H1 (cell line): ENCODE data around the gene INCENP. TPM values are rescaled to one million over a fixed set of nuclear protein-coding genes. Genes with fewer than 3 reads are reported as not detected.

ENCODE experiments used
- CTCF ChIA-PET: fragments of 300-600 bp; sonication (Branson Sonifier 250); formaldehyde crosslinking; loops from one replicate; lab custom pipeline; 2021; ENCODE audit not compliant: partially characterized antibody; lab: Charles Lee
- POLR2A ChIA-PET: fragments of 300-600 bp; sonication (Branson Sonifier 250); formaldehyde crosslinking; loops from one replicate; lab custom pipeline; 2021; ENCODE audit warnings: inconsistent platforms; ENCODE audit not compliant: partially characterized antibody; lab: Charles Lee
- DNase-seq, 2 experiments: peaks; one replicate each; pipeline versions ENCODE4 v3.0.0 to v3.0.0-alpha.2; 2010 to 2022; ENCODE audit warnings: low spot score in 2 of 2, low read depth in 1 of 2, mixed read lengths in 1 of 2
- FAIRE-seq: peaks from 2 replicates; lab custom pipeline; 2011; peaks lifted over from hg19 to GRCh38; lab: Jason Lieb, UNC
- H2AFZ ChIP-seq: 2 replicates; pipeline ENCODE4 v1.8.1; 2012; ENCODE audit warnings: low read length, inconsistent platforms
- H2AK5ac ChIP-seq: 2 replicates; pipeline ENCODE4 v1.6.1; 2013; ENCODE audit warnings: low read depth, low read length
- H2BK120ac ChIP-seq: replicated peaks from 2 replicates; pipeline ENCODE3; 2013; ENCODE audit warnings: low read depth, low read length, inconsistent platforms
- H2BK12ac ChIP-seq: 2 replicates; pipeline ENCODE4 v1.6.1; 2013; ENCODE audit warnings: low read depth, low read length
- H2BK15ac ChIP-seq: 2 replicates; pipeline ENCODE4 v1.6.1; 2013; ENCODE audit warnings: low read length
- H2BK20ac ChIP-seq: 2 replicates; pipeline ENCODE4 v1.6.1; 2013; ENCODE audit warnings: low read length
- H2BK5ac ChIP-seq: 2 replicates; pipeline ENCODE4 v1.6.1; 2013; ENCODE audit warnings: low read depth, low read length
- H3K14ac ChIP-seq: 2 replicates; pipeline ENCODE4 v1.6.1; 2013; ENCODE audit warnings: inconsistent platforms; ENCODE audit not compliant: insufficient read length
- H3K18ac ChIP-seq: 2 replicates; pipeline ENCODE4 v1.6.1; 2013; ENCODE audit warnings: low read length; ENCODE audit errors: extremely low read depth
- H3K23ac ChIP-seq: 2 replicates; pipeline ENCODE4 v1.6.1; 2013; ENCODE audit warnings: inconsistent platforms; ENCODE audit not compliant: insufficient read length
- H3K23me2 ChIP-seq: 2 replicates; pipeline ENCODE4 v1.6.1; 2013; ENCODE audit warnings: low read depth, low read length
- H3K27ac ChIP-seq: 2 replicates; pipeline ENCODE4 v1.6.1; 2011; ENCODE audit warnings: low read depth, low read length, inconsistent platforms
- H3K27me3 ChIP-seq, 4 experiments: replicated peaks in 1 of 4; 1 replicate in 1 of 4; 2 replicates in 3 of 4; pipeline versions ENCODE4 v1.6.1 to v1.8.1; 2011 to 2013; ENCODE audit warnings: low read length in 3 of 4, mild to moderate bottlenecking in 3 of 4, inconsistent platforms in 2 of 4, mixed read lengths in 2 of 4, moderate library complexity in 1 of 4; ENCODE audit not compliant: control insufficient read depth in 3 of 4, insufficient read depth in 3 of 4; ENCODE audit errors: extremely low read depth in 1 of 4
- H3K36me3 ChIP-seq, 4 experiments: 2 replicates each; pipeline versions ENCODE4 v1.6.1 to v1.8.1; 2011 to 2013; ENCODE audit warnings: mild to moderate bottlenecking in 4 of 4, low read length in 3 of 4, moderate library complexity in 2 of 4, control low read depth in 1 of 4, inconsistent platforms in 1 of 4; ENCODE audit not compliant: insufficient read depth in 4 of 4, control insufficient read depth in 2 of 4
- H3K4ac ChIP-seq: replicated peaks from 2 replicates; pipeline ENCODE3; 2013; ENCODE audit warnings: low read length, low read depth, mixed read lengths, inconsistent platforms; ENCODE audit not compliant: insufficient read length
- H3K4me1 ChIP-seq, 4 experiments: replicated peaks in 1 of 4; 1 replicate in 1 of 4; 2 replicates in 3 of 4; pipeline versions ENCODE4 v1.6.1 to v1.8.1; 2011 to 2013; ENCODE audit warnings: low read length in 3 of 4, inconsistent platforms in 2 of 4, mixed read lengths in 1 of 4; ENCODE audit not compliant: insufficient read depth in 4 of 4, control insufficient read depth in 3 of 4
- H3K4me2 ChIP-seq, 2 experiments: 2 replicates each; pipeline versions ENCODE4 v1.6.1 to v1.8.1; 2011 to 2013; ENCODE audit warnings: low read depth in 2 of 2, low read length in 2 of 2, control low read depth in 1 of 2, inconsistent platforms in 1 of 2, mild to moderate bottlenecking in 1 of 2; ENCODE audit not compliant: insufficient read depth in 1 of 2
- H3K4me3 ChIP-seq, 4 experiments: fragments of 200-600, 300-600 bp in 1 of 4; sonication (generic), shearing (Covaris generic), sonication (Bioruptor Twin) in 1 of 4; 2 replicates each; pipeline versions ENCODE4 v1.5.1 to v1.8.1; 2011 to 2016; ENCODE audit warnings: low read length in 4 of 4, low read depth in 3 of 4, control low read depth in 2 of 4, inconsistent platforms in 2 of 4, mild to moderate bottlenecking in 2 of 4, mixed read lengths in 1 of 4, moderate library complexity in 1 of 4; ENCODE audit not compliant: insufficient read depth in 2 of 4; ENCODE audit errors: extremely low read depth in 1 of 4
- H3K56ac ChIP-seq: replicated peaks from 2 replicates; pipeline ENCODE3; 2013; ENCODE audit warnings: low read depth, mild to moderate bottlenecking, mixed read lengths, low read length, inconsistent platforms; ENCODE audit not compliant: insufficient read length
- H3K79me1 ChIP-seq: 2 replicates; pipeline ENCODE4 v1.6.1; 2013; ENCODE audit warnings: low read depth, low read length, control low read depth
- H3K79me2 ChIP-seq, 2 experiments: 2 replicates each; pipeline versions ENCODE4 v1.6.1 to v1.8.1; 2012 to 2013; ENCODE audit warnings: low read length in 2 of 2, mild to moderate bottlenecking in 2 of 2, inconsistent platforms in 1 of 2; ENCODE audit not compliant: insufficient read depth in 2 of 2, control insufficient read depth in 1 of 2
- H3K9ac ChIP-seq, 4 experiments: replicated peaks in 1 of 4; 1 replicate in 1 of 4; 2 replicates in 3 of 4; pipeline versions ENCODE4 v1.6.1 to v1.8.1; 2011 to 2013; ENCODE audit warnings: low read depth in 3 of 4, low read length in 3 of 4, control low read depth in 2 of 4, mild to moderate bottlenecking in 2 of 4, moderate library complexity in 2 of 4, inconsistent platforms in 1 of 4; ENCODE audit errors: extremely low read depth in 1 of 4
- H3K9me3 ChIP-seq, 2 experiments: 2 replicates each; pipeline versions ENCODE4 v1.6.1 to v1.8.1; 2012 to 2013; ENCODE audit warnings: mild to moderate bottlenecking in 2 of 2, moderate library complexity in 2 of 2, control low read depth in 1 of 2, inconsistent platforms in 1 of 2, low read depth in 1 of 2, low read length in 1 of 2, mixed read lengths in 1 of 2; ENCODE audit not compliant: insufficient read depth in 2 of 2
- H4K20me1 ChIP-seq, 2 experiments: replicated peaks in 1 of 2; 2 replicates each; pipeline versions ENCODE3 to v1.8.1; 2011 to 2013; ENCODE audit warnings: inconsistent platforms in 2 of 2, low read length in 2 of 2, mild to moderate bottlenecking in 1 of 2; ENCODE audit not compliant: insufficient read depth in 2 of 2, control insufficient read depth in 1 of 2
- H4K5ac ChIP-seq: 2 replicates; pipeline ENCODE4 v1.6.1; 2013; ENCODE audit warnings: low read length, low read depth, mixed read lengths, inconsistent platforms; ENCODE audit not compliant: insufficient read length
- H4K8ac ChIP-seq: 2 replicates; pipeline ENCODE4 v1.8.0; 2013; ENCODE audit warnings: mild to moderate bottlenecking, moderate library complexity, low read length, inconsistent platforms; ENCODE audit not compliant: insufficient read depth; ENCODE audit errors: extremely low read depth
- H4K91ac ChIP-seq: replicated peaks from 2 replicates; pipeline ENCODE3; 2013; ENCODE audit warnings: low read length, mixed read lengths, inconsistent platforms; ENCODE audit not compliant: insufficient read length
- BRCA1 ChIP-seq: IDR thresholded peaks from 2 replicates; pipeline ENCODE4 v1.6.1; 2012; ENCODE audit warnings: low read depth, low read length, improper control_type of control experiment
- CTBP2 ChIP-seq: IDR thresholded peaks from 2 replicates; pipeline ENCODE4 v1.7.0; 2011; ENCODE audit warnings: borderline replicate concordance, mild to moderate bottlenecking, moderate library complexity, mixed read lengths, low read length; ENCODE audit not compliant: insufficient read depth, insufficient read length
- RAD21 ChIP-seq, 2 experiments: IDR thresholded peaks in 1 of 2; conservative IDR thresholded peaks in 1 of 2; 2 replicates each; pipeline ENCODE4 v1.6.1; 2011; ENCODE audit warnings: low read depth in 2 of 2, low read length in 2 of 2, improper control_type of control experiment in 1 of 2, inconsistent platforms in 1 of 2, mild to moderate bottlenecking in 1 of 2, moderate library complexity in 1 of 2
- SP1 ChIP-seq: IDR thresholded peaks from 2 replicates; pipeline ENCODE4 v1.6.1; 2011; ENCODE audit warnings: low read depth, low read length
- WGBS, 2 experiments: shearing (Covaris generic) in 1 of 2; methylation state at CpG; one replicate each; pipeline versions ENCODE4 v1.1.6 to v1.1.7; 2013 to 2015; ENCODE audit warnings: low lambda C conversion rate in 2 of 2, mixed read lengths in 2 of 2, inconsistent platforms in 1 of 2, low coverage in 1 of 2, missing lambda C conversion rate in 1 of 2; ENCODE audit not compliant: insufficient replicate concordance in 2 of 2, insufficient coverage in 1 of 2, insufficient read length in 1 of 2; ENCODE audit errors: extremely low coverage in 1 of 2, missing lambda C conversion rate in 1 of 2; 5-methylcytosine and 5-hydroxymethylcytosine counted together
- polyA plus RNA-seq, 7 experiments: library from polyadenylated mRNA; depleted of rRNA in 3 of 7; stranded (reverse) in 5 of 7; unstranded in 2 of 7; fragments of >200 nt in 5 of 7; fragments of 200-250 nt in 2 of 7; gene quantifications; 1 replicate in 5 of 7; 2 replicates in 1 of 7; 4 replicates in 1 of 7; pipeline versions ENCODE4 v1.2.1 to v1.2.3, GENCODE V29; 2011 to 2013; ENCODE audit warnings: missing spikeins in 2 of 7, mixed read lengths in 2 of 7
- total RNA-seq: library from RNA; stranded (reverse); fragmentation: NEBNext Ultra II Directional; extraction: Animal tissue kit (Norgen Biotek cat#: 25700); gene quantifications from 2 replicates; pipeline ENCODE4 v1.2.1, GENCODE V29; 2021

INCENP gene
- total and polyA plus RNA-seq, 2 of the 8 experiments (the other 6 are each of a cell fraction or from before 2014, with no cell fraction given) = 25.4 to 132 TPM

DNA sequence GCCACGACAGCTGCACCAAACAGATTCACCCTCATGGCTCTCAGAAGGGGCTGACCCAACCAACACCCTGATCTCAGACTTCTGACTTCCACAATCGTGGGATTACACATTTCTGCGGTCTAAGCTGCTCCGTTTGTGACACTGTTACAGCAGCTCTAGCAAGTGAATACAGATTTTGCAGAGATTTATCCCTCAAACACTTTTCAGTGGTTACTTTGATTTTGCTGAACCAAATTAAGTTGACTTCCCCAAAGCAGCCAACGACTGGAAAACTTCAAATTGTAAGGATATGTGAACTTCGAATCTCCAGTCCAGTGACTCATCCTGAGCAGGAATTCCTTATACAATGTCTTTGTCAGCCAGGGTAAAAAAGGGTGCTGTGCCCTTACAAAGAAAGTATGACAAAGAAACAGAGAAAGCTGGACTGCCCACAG lies 14.8 kb upstream of the INCENP start:
- H2BK20ac ChIP-seq = no peak overlapping the region
- no peak overlapping the region for H3K9ac ChIP-seq
- WGBS, 2 experiments = 88% methylated on average over 6 of the region's 6 CpGs; no CpG with 5 or more reads in 1 of the 2 experiments
- H3K9me3 ChIP-seq = peaks cover 0 to 3% of the 10 kb centered on the region in 2 experiments; a peak in 1 of 4 replicates
- H3K79me2 ChIP-seq = no peaks in the 10 kb centered on the region
- H2BK12ac ChIP-seq = no peak overlapping the region
- POLR2A ChIA-PET = interaction anchor here (0.6 to 2.4 kb wide), 3 partner anchors 28 to 242 kb away, joined by 3 to 10 read pairs (median 4); no protein-coding TSS in a partner anchor
- no peak overlapping the region for H3K23ac ChIP-seq
- H4K5ac ChIP-seq = no peak overlapping the region
- no peak overlapping the region for H2BK5ac ChIP-seq
- no peaks in the 10 kb centered on the region for H3K27me3 ChIP-seq
- H4K91ac ChIP-seq = no peak overlapping the region
- H3K4me1 ChIP-seq = no peaks in the 10 kb centered on the region; a peak in 1 of 7 replicates
- H4K8ac ChIP-seq = no peak overlapping the region
- CTCF ChIA-PET = interaction anchor here (0.6 to 9.4 kb wide), 42 partner anchors 11 to 389 kb away, joined by 3 to 132 read pairs (median 6); no protein-coding TSS in a partner anchor
- H2BK15ac ChIP-seq = no peak overlapping the region
- no peak overlapping the region for H3K4me2 ChIP-seq
- no peaks in the 10 kb centered on the region for H4K20me1 ChIP-seq
- H2BK120ac ChIP-seq = no peak overlapping the region
- H3K27ac ChIP-seq = no peak overlapping the region
- H3K18ac ChIP-seq = no peak overlapping the region
- H2AK5ac ChIP-seq = no peak overlapping the region
- no peak overlapping the region for H3K4me3 ChIP-seq
- FAIRE-seq (no peak), DNase-seq (no peak)
- no peak overlapping the region for H3K14ac ChIP-seq
- H3K79me1 ChIP-seq = no peaks in the 10 kb centered on the region
- H3K4ac ChIP-seq = no peak overlapping the region
- TF ChIP-seq SP1 = no peak
- TF ChIP-seq CTBP2 = no peak
- TF ChIP-seq BRCA1 = no peak
- TF ChIP-seq RAD21 (IDR thresholded peaks at IDR 0.05 in 1 of 2, conservative IDR thresholded peaks at IDR 0.05 in 1 of 2; ENCODE audit: low read depth in 2 of 2, low read length in 2 of 2) = no peak
- H3K36me3 ChIP-seq = no peaks in the 10 kb centered on the region
- no peak overlapping the region for H3K56ac ChIP-seq
- no peak overlapping the region for H2AFZ ChIP-seq
- no peaks in the 10 kb centered on the region for H3K23me2 ChIP-seq
